Activated CD4-positive, alpha-beta T cell treated with anti-CD3 and anti-CD28 coated beads, Interleukin-2, Interleukin-6, amounts not matched to agents 100 ng/mL and 50 ng/mL, durations not matched to agents 16 hours and 8 hours (primary cell): ENCODE data around the gene CATSPER1.

ENCODE experiments used
- DNase-seq: peaks from one replicate; pipeline ENCODE4 v3.0.0-alpha.2; 2020

The CATSPER1 gene

GRCh38 chr11:65967329-65967934 lies 58.8 kb downstream of the CATSPER1 start:
- DNase-seq, result no peak
